A204.1 (cell line): ENCODE measurements around the gene KCNMA1.

ENCODE experiments used
- FAIRE-seq: peaks from 2 replicates; lab custom pipeline; 2012; peaks lifted over from hg19 to GRCh38; lab: Jason Lieb, UNC

KCNMA1 gene

GRCh38 chr10:76920581-76920980, 717.0 kb downstream of the KCNMA1 start:
- no peak for FAIRE-seq

- FAIRE-seq = no peak
Measured at GRCh38 chr10:76918106-76918505, 719.5 kb downstream of the KCNMA1 start.

DNA sequence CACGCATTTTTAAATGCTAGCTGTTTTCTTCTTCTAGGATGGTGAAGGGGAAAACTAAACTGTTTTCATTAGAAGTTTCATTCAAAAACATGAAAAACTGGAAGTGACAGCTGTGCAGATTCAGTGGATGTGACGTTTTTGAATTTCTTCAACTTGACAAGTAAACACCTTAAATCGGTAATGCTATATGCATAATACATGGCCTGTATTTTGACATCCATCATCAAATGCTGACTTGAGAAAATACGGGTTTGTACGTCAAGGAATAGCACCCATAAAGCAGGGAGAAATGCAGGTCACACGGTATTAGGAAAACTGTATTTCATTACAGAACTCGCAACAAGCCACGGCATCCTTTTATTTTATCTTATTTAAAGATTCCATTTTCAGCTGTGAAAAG, 720.5 kb downstream of the KCNMA1 start:
- no peak for FAIRE-seq

GRCh38 chr10:76916536-76916935, 721.1 kb downstream of the KCNMA1 start:
- FAIRE-seq = no peak

DNA sequence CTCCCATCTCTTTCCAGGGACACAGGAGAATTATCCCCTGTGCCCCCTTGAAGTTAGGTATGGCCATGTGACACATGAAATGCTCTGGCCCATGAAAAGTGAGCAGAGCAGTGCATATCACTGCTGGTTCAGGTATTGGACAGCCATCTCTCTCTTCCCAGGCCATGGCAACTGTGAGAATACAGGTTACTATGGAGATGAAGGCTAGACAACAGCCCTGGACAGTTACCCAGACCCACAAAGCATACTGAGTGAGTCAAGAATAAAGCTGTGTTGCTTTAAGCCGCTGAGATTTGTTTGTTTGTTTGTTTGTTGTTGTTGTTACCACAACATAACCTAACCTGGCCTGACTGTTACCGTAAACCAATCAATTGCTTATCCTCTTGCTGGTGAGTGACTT, 722.3 kb downstream of the KCNMA1 start:
- no peak for FAIRE-seq

DNA sequence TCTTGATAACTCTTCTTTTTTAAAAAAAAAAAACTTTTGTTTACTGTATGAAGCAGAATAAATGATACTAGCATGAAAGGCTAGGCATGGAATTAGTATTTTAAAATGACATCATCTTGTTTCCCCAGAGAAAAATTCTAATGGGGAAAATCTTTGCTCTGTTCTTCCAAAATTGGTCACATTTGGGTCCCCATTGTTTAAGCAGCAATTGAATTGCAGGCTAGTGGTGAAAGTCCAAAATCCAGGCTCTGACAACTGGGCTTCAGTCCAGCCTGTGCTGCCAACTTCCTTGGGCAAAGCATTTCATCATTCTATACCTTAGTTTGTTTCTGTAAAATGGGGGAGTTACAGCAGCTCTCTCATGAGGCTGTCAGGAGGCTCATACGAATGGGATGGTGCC, 726.4 kb downstream of the KCNMA1 start:
- FAIRE-seq = no peak

DNA sequence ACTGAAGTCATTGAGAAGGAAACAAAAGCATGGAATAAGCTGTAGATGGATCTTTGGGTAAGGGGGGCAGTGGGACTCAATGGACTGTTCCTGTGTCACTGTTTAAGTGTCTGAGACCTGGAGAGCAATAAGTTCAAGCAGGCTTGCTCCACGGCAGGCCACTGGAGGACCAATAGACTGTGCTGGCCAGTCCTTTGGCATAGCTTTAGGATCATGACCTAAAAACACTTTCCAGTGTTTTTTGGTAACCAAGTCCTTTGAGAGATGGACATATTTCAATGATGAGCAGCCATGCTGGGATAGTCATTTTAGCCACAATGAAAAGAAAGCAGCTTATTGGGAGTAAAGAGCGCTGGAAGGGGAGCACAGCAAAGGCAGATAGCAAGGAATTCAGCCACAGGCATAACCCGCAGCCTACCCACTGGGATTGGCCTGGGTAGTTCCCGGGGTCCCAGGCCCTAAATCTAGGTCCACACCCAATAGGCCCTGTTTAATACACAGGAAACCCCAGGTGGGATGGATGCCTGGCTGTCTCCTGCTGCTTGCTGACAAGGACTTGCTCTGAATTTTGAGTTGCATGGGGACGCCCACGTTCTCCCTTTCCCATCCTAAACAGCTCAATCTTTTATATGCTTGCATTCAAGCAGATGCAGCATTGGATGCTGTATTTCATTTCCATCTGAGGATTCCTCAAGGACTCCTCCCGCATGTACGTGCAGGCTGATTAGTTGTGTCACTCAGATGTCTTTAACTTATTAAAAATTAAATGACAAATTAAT, 727.2 kb downstream of the KCNMA1 start:
- FAIRE-seq = no peak

DNA sequence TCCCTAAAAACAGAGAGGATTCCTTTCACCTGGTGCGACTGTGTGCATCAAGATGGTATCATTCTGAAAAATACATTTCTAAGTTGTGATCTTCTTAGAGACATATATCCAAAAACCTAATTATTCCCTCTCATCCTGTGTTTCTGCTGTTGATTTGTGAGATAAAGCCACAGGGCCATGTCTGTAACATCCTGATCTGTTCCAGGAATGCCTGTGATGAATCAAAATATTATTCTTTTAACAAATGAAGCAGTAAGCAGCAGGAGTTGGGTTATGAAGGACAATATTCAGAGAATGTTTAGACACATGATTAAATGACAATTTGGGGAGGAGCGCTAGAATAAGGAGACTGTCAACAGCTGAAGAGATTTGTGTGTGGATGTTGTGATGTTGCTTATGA, 731.4 kb downstream of the KCNMA1 start:
- FAIRE-seq = no peak

DNA sequence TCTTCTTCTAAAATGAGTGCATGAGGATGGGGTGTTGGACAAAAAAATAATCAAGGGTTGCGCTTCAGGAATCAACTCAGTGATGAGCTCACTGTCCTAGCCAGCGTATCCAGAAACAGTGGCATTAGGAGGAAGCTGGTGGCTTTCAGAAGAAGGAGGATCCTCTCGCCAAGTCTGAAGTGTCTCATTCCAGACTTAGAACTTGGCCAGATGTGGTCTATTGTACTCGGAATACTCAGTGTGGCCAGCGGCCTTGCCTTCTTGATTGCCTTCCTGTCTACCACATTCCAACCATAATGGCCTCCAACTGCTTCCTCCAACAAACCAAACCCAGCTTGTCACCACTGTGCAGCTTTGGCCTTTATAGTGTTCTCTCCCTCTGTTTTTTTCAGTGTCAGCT, 732.4 kb downstream of the KCNMA1 start:
- FAIRE-seq = no peak

GRCh38 chr10:76903387-76903945, 734.1 kb downstream of the KCNMA1 start:
- no peak for FAIRE-seq

DNA sequence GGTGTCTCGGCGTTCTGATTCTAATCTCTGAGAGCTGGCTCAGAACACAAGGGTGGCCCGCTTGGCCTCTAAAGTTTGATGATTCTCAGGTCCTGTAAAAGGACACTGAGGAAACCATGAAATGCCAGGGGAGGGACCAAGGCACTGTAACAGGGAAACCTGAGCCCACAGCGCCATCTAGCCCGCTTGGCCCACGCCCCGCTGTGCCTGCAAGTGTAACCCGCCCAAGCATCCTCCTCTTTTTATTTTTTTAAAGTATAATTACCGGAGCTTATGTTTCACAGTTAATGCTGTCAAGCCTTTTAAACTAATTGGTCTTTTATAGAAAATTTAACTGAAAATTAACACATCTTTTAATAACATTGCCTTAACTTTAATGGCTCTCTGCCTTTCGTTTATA, 734.7 kb downstream of the KCNMA1 start:
- no peak for FAIRE-seq

DNA sequence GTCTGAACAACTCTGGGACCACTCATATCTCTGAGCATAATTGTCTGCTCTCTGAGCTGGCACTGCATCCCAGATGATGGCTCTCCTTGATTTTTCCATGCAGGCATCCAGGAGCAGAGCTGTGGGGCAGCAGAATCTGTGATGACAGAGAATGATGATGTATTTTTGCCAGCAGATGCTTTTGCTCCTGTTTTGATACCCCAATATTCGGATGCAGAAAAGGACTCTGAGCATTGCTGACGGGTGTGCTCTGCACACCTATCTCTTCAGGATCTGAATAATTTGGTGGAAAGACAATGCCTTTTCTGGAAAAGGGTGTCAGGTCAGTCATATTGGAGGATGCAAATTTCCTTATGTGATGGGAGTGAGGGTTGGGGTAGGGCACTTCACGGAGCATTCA, 735.9 kb downstream of the KCNMA1 start:
- no peak for FAIRE-seq

GRCh38 chr10:76899490-76899889, 738.1 kb downstream of the KCNMA1 start:
- no peak for FAIRE-seq

DNA sequence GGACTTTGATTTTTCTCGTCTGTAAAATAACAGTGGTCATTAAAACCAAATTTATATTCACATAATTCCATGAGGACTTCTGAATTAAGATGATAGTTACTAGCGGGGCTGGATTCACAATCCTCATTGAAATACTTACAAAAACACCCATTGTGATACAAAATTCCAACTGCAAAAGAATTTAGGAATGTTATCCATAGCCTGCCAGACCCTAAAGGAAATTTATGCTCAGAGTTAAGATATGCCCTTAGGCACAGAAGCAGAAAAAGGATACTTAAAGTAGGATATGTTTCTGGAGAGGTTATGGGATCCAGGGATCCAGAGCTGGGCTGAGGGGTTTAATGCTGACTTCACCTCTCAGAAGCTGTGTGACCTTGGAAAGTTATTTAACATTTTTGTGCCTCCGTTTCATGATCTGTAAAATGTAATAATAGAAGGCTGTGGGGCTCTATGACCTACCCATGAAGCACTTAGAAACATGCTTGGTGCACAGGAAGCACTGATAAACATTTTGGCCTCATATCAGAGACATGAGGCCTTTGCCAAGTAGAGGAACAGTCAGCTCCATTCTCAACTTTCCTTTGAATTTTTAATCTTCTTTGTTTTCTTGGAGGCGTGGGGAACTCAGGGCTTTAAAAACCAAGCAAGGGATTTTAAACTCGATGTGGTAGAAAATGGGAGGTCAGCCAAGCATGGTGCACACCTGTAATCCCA, 744.7 kb downstream of the KCNMA1 start:
- no peak for FAIRE-seq

- FAIRE-seq = no peak
Measured at GRCh38 chr10:76887223-76888010, 750.2 kb downstream of the KCNMA1 start.

GRCh38 chr10:76885816-76886215, 751.8 kb downstream of the KCNMA1 start:
- FAIRE-seq = no peak

DNA sequence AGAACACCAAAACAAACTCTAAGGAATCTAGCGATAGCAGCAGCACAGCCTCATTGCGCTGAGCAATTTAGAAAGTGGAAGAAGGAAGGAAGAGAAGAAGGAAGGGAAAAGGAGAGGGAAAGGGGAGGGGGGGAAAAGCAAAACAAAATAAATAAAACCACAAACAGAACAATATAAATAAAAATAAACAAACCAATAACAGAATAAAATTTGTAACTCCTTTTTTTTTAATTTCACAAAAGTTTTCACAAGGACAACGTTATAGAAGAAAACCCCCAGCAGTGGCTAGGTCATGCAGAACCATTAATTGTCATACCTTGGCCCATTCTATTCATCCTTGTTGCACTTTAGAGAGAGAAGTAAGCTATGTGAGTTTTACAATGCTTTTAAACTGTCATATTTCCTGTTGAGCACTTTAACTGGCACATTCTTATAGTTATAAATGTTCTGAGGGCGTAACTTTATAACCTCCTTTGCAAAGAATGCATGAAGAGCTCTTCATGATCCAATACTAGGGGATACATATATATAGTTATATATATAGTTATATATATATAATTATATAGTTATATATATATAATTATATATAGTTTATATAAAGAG, 752.8 kb downstream of the KCNMA1 start:
- peak; percentile 35 for FAIRE-seq

- no peak for FAIRE-seq
Measured at GRCh38 chr10:76883596-76883995, 754.0 kb downstream of the KCNMA1 start.

DNA sequence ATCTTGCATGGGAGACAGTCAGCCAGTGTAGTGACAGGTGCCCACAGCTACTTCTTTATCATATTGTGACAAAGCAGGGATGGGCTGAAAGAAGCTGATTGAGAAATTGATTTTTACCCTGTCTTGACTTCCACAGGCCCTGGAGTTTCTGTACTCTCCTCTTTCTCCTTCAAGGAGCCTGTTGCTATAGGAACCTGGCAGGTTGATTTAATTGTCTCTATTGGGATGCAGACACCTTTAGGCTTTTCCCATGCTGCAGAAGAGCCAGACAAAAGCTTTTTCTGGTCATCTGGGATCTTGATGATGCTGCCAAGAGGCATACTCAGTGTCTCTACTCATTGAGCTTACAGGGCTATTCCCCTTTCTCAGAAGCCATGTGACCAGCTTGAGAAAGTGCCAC, 754.8 kb downstream of the KCNMA1 start:
- no peak for FAIRE-seq

DNA sequence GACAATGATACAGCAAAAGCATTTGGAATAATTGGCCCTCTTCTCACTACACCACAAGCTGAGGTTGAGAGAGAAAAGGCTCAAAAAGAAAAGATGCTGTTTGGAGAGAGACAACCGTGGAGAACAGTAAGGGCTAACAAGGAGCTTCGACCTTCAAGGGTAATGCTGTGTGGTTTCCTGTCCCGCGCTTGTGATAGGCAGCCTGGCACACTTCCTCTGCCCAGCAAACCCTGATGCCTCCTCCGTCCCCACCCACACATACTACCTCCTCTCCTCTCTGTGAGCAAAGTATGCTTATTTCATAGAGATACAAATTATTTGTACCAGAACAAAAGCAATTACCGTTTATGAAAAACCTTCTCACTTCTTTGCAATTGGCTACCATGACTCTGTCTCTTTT, 755.4 kb downstream of the KCNMA1 start:
- FAIRE-seq = no peak

DNA sequence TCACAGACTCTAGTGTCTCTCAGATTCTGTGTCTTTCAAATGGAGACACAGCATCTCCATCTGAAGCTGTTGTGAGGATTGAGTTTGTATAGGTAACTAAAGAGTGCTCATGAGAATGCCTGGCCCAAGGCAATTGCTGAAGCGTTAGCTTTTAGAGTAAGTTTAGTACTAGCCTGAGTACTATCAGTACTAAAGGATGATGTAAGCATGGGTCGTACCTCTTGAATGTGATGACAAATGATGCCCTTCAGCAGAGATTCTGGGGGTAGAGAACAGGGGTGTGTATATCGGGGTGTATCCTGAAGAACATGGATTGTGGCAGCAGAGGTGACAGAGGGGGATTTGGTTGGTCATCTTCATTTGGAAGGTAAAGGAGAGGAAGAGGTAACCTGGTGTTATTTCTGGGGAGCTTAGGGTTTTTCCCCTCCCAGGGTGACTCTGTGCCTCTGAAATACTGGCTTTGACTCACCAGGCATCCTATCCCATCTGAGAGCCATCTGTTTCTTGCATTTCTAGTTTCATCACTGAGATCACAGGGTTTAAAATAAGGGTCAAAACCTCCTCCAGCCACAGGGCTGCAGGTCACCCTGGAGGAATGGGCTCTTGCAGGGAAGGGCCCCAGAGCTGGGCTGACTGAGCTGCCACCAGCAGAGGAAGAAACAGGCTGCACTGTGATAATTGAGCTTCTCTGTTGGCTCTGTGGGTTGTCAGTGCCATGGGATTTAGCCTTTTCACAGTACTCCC, 756.0 kb downstream of the KCNMA1 start:
- FAIRE-seq = no peak

DNA sequence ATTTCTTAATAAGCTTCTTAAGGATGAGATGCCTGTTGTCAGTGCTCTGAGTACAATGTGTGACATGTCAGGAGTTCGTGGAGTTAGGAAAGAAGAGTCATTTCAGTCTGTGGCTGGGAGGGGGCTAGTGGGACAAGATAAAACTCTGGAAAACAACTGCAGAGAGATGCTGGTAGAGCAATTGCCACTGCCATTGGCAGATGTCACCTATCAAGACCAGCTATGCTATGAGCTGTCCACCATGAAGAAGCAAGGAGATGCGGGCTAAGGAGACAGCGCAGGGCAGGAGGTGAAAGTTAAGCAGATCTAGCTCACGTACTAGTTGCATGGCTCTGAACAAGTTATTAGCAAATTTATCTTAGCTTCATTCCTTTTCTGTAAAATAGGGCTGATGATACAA, 756.7 kb downstream of the KCNMA1 start:
- no peak for FAIRE-seq
